Gastroesophageal sphincter (tissue), 3 donors: ENCODE measurements around the gene DYNC1LI2.

Experiments
- POLR2A ChIP-seq, 2 donors: fragments of 450-650 bp; IDR thresholded peaks; one replicate each; pipeline ENCODE4 v1.6.1; 2017; ENCODE audit warnings: antibody characterized with exemption in 2 of 2, mild to moderate bottlenecking in 2 of 2, moderate library complexity in 1 of 2
- POLR2AphosphoS5 ChIP-seq: sonication (generic); formaldehyde crosslinking; IDR thresholded peaks from one replicate; pipeline ENCODE4 v1.6.1; 2017; ENCODE audit warnings: antibody characterized with exemption
- TF ChIP-seq, protein P1 (sequence below), 4 experiments: fragments of 200-600 bp in 2 of 4; fragments of 450-650 bp in 2 of 4; sonication (generic) in 1 of 4; IDR thresholded peaks; one replicate each; pipeline ENCODE4 v1.5.1; 2017 to 2019; ENCODE audit warnings: antibody characterized with exemption in 4 of 4, mild to moderate bottlenecking in 2 of 4, moderate library complexity in 2 of 4

DNA sequence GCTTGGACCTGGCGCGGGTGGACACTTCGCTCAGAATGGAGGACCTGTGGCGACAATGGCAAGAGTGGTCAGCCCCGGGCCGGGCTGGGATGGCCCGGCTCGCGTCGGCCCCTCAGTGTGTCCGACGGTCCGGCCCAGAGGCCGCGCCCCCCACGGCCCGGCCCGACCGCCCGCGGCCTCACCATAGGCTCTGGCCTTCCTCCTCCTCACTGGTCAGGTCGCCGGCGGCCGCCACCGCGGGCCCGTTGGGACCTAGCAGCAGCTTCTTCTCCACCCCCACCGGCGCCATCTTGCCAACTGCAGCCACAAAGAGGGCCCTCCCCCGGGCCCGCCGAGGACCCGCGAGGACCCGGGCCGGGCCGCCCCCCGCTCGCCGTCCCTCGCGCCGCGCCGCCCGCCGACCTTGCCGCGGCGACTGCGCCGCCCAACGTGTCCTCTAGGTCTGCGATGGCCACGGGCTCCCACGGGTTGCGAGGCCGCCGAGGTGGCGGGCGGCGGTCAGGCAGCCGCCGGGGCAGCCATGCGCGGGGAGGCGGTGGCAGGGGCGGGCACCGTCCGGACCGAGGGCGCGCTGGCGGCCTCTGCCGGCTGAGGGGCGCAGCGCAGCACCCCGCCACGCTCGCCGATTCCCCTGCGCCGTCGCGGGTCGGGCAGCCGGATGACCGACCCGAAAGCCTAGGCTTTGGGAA is at the start of gene DYNC1LI2:
- TF ChIP-seq, protein P1, sequence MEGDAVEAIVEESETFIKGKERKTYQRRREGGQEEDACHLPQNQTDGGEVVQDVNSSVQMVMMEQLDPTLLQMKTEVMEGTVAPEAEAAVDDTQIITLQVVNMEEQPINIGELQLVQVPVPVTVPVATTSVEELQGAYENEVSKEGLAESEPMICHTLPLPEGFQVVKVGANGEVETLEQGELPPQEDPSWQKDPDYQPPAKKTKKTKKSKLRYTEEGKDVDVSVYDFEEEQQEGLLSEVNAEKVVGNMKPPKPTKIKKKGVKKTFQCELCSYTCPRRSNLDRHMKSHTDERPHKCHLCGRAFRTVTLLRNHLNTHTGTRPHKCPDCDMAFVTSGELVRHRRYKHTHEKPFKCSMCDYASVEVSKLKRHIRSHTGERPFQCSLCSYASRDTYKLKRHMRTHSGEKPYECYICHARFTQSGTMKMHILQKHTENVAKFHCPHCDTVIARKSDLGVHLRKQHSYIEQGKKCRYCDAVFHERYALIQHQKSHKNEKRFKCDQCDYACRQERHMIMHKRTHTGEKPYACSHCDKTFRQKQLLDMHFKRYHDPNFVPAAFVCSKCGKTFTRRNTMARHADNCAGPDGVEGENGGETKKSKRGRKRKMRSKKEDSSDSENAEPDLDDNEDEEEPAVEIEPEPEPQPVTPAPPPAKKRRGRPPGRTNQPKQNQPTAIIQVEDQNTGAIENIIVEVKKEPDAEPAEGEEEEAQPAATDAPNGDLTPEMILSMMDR (IDR thresholded peaks at IDR 0.05): peak; percentile 76 to 97 (median 94)
- TF ChIP-seq POLR2A (IDR thresholded peaks at IDR 0.05) (peak; percentile 5 to 34), POLR2AphosphoS5 (no peak)
